Left lung (tissue), 10 donors: ENCODE results near the gene ELMOD1. TPM values are rescaled to one million over a fixed set of nuclear protein-coding genes. Genes with fewer than 3 reads are reported as not detected.

Experiments used
- ATAC-seq: fragments of 200-7000 bp; cut with Tn5 transposase; one replicate; pipeline ENCODE4 v1.9.1; 2020; ENCODE audit warnings: moderate library complexity
- DNase-seq, 4 donors: peaks; one replicate each; pipeline ENCODE4 v3.0.0-alpha.2; 2013 to 2020
- H3K27ac ChIP-seq, 2 donors: fragments of 200-600 bp; sonication (generic) in 1 of 2; one replicate each; pipeline versions ENCODE4 v1.5.0 to v1.8.0; 2020 to 2021
- H3K27me3 ChIP-seq, 2 donors: fragments of 200-600 bp; sonication (generic) in 1 of 2; one replicate each; pipeline versions ENCODE4 v1.5.0 to v1.8.0; 2020 to 2021
- H3K36me3 ChIP-seq, 2 donors: fragments of 200-600 bp; sonication (generic) in 1 of 2; one replicate each; pipeline versions ENCODE4 v1.5.0 to v1.8.0; 2020 to 2021
- H3K4me1 ChIP-seq, 2 donors: fragments of 200-600 bp; one replicate each; pipeline ENCODE4 v1.8.0; 2021
- H3K4me3 ChIP-seq, 2 donors: fragments of 200-600 bp; sonication (generic) in 1 of 2; one replicate each; pipeline versions ENCODE4 v1.5.0 to v1.8.0; 2020 to 2021; ENCODE audit warnings: mild to moderate bottlenecking in 1 of 2
- H3K9me3 ChIP-seq, 2 donors: fragments of 200-600 bp; sonication (generic) in 1 of 2; one replicate each; pipeline versions ENCODE4 v1.5.0 to v1.8.0; 2020 to 2021
- intact Hi-C, 2 donors: fragments of 100-400 bp; cut with DNase I; formaldehyde crosslinking; loops; one replicate each; pipeline versions ENCODE4 v1.11.2 to v1.14.2; 2022
- polyA plus RNA-seq, 6 donors: library from polyadenylated mRNA; unstranded; fragments of 120-200 nt; gene quantifications; one replicate each; pipeline ENCODE4 v1.2.1, GENCODE V29; 2013; ENCODE audit not compliant: insufficient read length in 6 of 6
- total RNA-seq, 2 donors: library from RNA; stranded (reverse); fragmentation: NEBNext Ultra II Directional; extraction: Animal tissue kit (Norgen Biotek cat#: 25700); gene quantifications; one replicate each; pipeline ENCODE4 v1.2.1, GENCODE V29; 2021
- TF ChIP-seq, protein P1 (sequence below), 2 donors: fragments of 200-600 bp; sonication (generic) in 1 of 2; IDR thresholded peaks; one replicate each; pipeline versions ENCODE4 v1.5.0 to v1.8.0; 2021; ENCODE audit warnings: antibody characterized with exemption in 2 of 2
- donor health status: DM: no; HTN: yes; CAD: no.
- donor health status: DM: no; HTN: no; CAD: no.

Gene ELMOD1
- total and polyA plus RNA-seq, 8 donors: 0.96 to 7.7 (median 5.6) TPM

DNA sequence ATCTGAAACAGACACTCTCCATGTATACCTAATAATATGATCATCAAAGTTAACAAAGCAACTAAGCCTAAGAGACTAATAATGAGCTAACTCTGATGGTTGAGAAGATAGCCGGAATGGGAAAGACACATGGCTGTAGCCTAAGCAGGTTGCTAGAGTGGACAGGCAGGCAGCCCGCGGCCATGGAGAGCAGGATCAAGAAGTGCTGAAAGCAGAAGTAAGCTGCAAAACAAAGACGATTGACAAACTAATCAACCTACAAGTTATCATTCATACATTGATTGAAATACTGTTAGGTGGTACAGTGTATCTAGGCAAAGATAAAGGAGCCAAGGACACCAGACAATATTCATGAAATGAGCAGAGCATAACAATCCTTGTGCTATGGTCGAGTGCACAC is 91.6 kb downstream of the ELMOD1 start:
- no peak for ATAC-seq
- intact Hi-C loops: no loop called here
- Histone ChIP-seq H3K36me3 (no peaks in the 10 kb centered on the region), H3K4me3 (no peak overlapping the region), H3K9me3 (no peaks in the 10 kb centered on the region), H3K4me1 (no peaks in the 10 kb centered on the region), H3K27me3 (no peaks in the 10 kb centered on the region), H3K27ac (no peak overlapping the region)
- TF ChIP-seq, protein P1, sequence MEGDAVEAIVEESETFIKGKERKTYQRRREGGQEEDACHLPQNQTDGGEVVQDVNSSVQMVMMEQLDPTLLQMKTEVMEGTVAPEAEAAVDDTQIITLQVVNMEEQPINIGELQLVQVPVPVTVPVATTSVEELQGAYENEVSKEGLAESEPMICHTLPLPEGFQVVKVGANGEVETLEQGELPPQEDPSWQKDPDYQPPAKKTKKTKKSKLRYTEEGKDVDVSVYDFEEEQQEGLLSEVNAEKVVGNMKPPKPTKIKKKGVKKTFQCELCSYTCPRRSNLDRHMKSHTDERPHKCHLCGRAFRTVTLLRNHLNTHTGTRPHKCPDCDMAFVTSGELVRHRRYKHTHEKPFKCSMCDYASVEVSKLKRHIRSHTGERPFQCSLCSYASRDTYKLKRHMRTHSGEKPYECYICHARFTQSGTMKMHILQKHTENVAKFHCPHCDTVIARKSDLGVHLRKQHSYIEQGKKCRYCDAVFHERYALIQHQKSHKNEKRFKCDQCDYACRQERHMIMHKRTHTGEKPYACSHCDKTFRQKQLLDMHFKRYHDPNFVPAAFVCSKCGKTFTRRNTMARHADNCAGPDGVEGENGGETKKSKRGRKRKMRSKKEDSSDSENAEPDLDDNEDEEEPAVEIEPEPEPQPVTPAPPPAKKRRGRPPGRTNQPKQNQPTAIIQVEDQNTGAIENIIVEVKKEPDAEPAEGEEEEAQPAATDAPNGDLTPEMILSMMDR (IDR thresholded peaks at IDR 0.05): no peak
- no peak for DNase-seq

DNA sequence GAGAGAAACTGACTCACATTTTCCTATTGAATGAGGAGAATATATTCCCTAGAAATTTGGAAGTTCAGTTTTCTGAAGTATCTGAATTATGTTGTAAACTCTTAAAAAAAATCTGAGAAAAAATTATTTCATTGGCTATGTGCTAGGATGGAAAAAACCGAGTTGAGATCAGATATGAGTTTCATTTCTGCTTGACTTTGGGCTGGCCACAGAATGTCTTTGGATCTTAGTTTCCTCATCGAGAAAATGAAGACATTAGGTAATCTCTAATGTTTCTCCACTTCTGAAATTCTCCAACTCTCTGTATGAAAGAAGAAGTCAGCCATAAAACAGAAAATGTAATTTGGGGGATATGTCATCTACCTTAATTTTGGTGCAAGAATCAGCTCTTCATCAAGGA is 92.1 kb downstream of the ELMOD1 start:
- Histone ChIP-seq H3K4me3 (no peak overlapping the region), H3K27ac (no peak overlapping the region), H3K9me3 (no peaks in the 10 kb centered on the region), H3K4me1 (no peaks in the 10 kb centered on the region), H3K36me3 (no peaks in the 10 kb centered on the region), H3K27me3 (no peaks in the 10 kb centered on the region)
- DNase-seq (no peak), ATAC-seq (no peak)
- TF ChIP-seq, protein P1 (IDR thresholded peaks at IDR 0.05): no peak
- intact Hi-C loops: no loop called here

DNA sequence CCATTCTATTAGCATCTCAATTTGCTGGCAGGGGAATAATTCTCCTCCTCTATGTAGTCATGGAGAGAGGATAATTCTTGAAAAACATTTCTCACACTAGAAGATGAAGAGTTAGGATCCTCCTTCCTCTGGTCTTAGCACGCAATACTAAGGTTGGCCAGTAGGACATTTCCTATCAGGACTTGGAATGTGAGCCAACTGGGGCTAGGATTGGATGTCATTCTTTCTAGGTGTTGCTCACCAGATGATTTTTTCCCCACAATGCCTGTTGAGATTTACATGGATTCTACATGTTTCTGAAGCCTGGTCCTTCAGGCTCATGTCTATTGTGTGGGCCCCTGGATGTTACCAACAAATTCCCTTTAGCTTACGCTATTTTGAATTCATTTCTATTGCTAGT is 92.9 kb downstream of the ELMOD1 start:
- peaks cover 0 to under 1% of the 10 kb centered on the region in 2 donors for H3K4me1 ChIP-seq

DNA sequence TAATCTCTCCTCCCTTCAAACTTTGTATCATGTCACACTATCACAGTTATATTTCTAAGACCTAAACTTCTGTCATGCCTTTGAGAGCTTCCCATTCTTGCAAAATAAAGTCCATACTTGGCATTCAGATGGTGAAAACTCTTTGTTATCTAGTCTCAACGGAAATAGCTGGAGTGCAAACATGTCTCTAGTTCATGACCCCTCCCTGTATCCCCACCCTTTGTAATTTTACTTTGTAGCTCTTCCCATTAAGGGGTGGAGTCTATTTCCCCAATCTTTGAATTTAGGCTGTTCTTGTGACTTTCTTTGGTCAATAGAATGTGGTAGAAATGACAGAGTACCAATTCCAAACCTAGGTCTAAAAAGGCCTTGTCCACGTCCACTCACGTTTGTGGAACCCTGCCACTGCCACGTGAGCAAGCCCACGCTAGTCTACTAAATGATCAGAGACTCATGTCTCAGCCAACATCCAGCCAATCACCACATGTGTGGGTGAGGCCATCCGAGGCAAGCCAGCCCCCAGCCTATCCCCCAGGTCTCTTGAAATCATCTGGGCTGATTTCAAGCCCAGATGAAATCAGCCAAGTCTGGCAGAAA is 97.5 kb downstream of the ELMOD1 start:
- intact Hi-C loops: loop anchor here in 1 of 2 donors (5.0 kb wide), 1 partner anchor 111 kb away; no protein-coding TSS in a partner anchor
- no peak overlapping the region for H3K27ac ChIP-seq
- no peaks in the 10 kb centered on the region for H3K9me3 ChIP-seq
- no peak overlapping the region for H3K4me3 ChIP-seq
- no peaks in the 10 kb centered on the region for H3K36me3 ChIP-seq
- peaks cover 0 to 4% of the 10 kb centered on the region in 2 donors for H3K4me1 ChIP-seq
- ATAC-seq (no peak), DNase-seq (no peak)
- peaks cover 0 to 17% of the 10 kb centered on the region in 2 donors for H3K27me3 ChIP-seq
- TF ChIP-seq, protein P1 (IDR thresholded peaks at IDR 0.05): no peak

More for the DNA sequence above, 92.9 kb downstream of the ELMOD1 start:
- Histone ChIP-seq H3K9me3 (no peaks in the 10 kb centered on the region), H3K27ac (no peak overlapping the region), H3K36me3 (no peaks in the 10 kb centered on the region), H3K27me3 (no peaks in the 10 kb centered on the region), H3K4me3 (no peak overlapping the region)
- DNase-seq (no peak), ATAC-seq (no peak)
- intact Hi-C loops: no loop called here
- TF ChIP-seq, protein P1 (IDR thresholded peaks at IDR 0.05): no peak

DNA sequence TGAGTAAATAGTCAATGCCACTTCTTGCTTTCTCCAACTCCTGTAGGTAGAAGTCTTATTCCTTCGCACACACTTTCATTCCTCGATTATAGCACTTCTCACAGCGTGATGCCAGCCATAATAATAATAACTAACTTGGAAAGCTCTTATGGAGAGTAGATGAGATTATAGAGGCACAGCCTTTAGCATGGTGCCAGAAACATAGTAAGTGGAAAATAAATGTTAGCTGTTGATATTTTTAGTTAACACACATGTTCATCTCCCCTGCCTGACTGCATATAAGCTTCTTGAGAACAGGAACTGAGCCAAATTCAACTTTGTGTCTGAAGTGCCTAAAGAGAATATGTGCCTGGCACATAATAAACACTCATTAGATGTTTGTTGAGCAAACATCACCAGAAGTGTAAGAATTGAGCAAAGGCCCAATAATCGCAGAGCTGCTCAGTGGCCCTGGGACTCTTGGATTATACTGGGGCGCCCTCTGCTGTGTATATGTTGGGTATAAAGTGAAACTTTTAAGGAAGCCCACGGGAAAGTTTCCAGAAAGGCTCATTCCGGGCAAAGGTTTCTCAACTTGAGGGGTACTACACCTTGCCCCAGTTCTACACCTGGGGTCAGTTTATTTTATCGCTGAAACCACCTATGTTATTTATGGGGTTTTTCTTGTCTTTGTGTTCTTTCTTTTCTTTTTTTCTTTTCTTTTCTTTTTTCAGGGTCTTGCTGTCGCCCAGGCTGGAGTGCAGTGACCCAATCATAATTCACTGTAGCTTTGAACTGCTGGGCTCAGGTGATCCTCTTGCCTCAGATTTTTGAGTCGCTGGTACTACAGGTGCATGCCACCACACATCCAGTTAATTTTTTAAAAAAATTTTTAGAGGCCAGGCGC is 98.6 kb downstream of the ELMOD1 start:
- Histone ChIP-seq H3K27me3 (peaks cover 0 to 17% of the 10 kb centered on the region in 2 donors), H3K4me3 (no peak overlapping the region), H3K9me3 (no peaks in the 10 kb centered on the region), H3K27ac (no peak overlapping the region), H3K36me3 (no peaks in the 10 kb centered on the region), H3K4me1 (peaks cover 0 to 4% of the 10 kb centered on the region in 2 donors)
- TF ChIP-seq, protein P1 (IDR thresholded peaks at IDR 0.05): peak; percentile 31 to 60
- peak in 3 of 4 donors; percentile 70 to 88 (median 74) for DNase-seq
- intact Hi-C loops: loop anchor here in 1 of 2 donors (5.0 kb wide), 1 partner anchor 112 kb away; no protein-coding TSS in a partner anchor
- ATAC-seq: peak; percentile 99
